Measurements from ENCODE around the gene CRB2. TPM values are rescaled to one million over a fixed set of nuclear protein-coding genes. Genes with fewer than 3 reads are reported as not detected.

CRB2 gene
- total and polyA plus RNA-seq, 2 experiments from 2014 or later, result 8.3 to 91.7 TPM

DNA sequence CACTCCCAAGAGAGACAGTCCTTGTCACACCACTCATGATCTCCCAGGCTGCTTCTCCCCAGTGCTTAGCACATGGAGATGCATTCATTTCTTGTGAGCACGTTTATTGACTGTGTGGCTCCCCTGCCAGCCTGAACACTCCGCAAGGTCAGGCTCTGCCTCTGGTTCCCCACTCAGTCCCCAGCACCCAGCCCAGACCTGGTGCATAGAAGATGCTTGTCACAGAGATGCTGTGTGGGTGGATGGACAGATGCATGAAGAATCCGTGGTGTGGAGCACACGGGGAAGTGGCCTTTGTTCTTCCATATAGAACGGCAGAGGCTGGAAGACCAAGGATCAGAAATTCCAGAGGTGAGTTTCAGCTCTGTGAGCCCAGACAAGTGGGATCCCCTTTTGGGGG lies 13.8 kb upstream of the CRB2 start:
- Histone ChIP-seq H3K36me3 (no peaks in the 10 kb centered on the region), H3K4me3 (no peak overlapping the region), H3K27ac (no peak overlapping the region), H3K4me1 (ENCODE audit: low read depth) (peaks cover 13% of the 10 kb centered on the region), H3K27me3 (no peaks in the 10 kb centered on the region), H3K9me3 (ENCODE audit: low read depth) (no peaks in the 10 kb centered on the region)
- no peak for DNase-seq (ENCODE audit: low read depth in 1 of 2, low spot score in 1 of 2)
- TF ChIP-seq CTCF (IDR thresholded peaks at IDR 0.05; ENCODE audit: low read depth, low read length), result no peak

- TF ChIP-seq CTCF (IDR thresholded peaks at IDR 0.05; ENCODE audit: low read depth, low read length), result no peak
- no peaks in the 10 kb centered on the region for H3K36me3 ChIP-seq
- H3K27ac ChIP-seq, result no peak overlapping the region
- DNase-seq (ENCODE audit: low read depth in 1 of 2, low spot score in 1 of 2), result no peak
- peaks cover 13% of the 10 kb centered on the region for H3K4me1 ChIP-seq (ENCODE audit: low read depth)
- H3K4me3 ChIP-seq, result no peak overlapping the region
- no peaks in the 10 kb centered on the region for H3K9me3 ChIP-seq (ENCODE audit: low read depth)
- no peaks in the 10 kb centered on the region for H3K27me3 ChIP-seq
These were observed 12.4 kb upstream of the CRB2 start for GRCh38 chr9:123343443-123344191.

- no peak overlapping the region for H3K27ac ChIP-seq
- H3K9me3 ChIP-seq (ENCODE audit: low read depth), result no peaks in the 10 kb centered on the region
- H3K4me1 ChIP-seq (ENCODE audit: low read depth), result peaks cover 11% of the 10 kb centered on the region
- DNase-seq (ENCODE audit: low read depth in 1 of 2, low spot score in 1 of 2), result no peak
- no peaks in the 10 kb centered on the region for H3K36me3 ChIP-seq
- H3K27me3 ChIP-seq, result no peaks in the 10 kb centered on the region
- H3K4me3 ChIP-seq, result no peak overlapping the region
- TF ChIP-seq CTCF (IDR thresholded peaks at IDR 0.05; ENCODE audit: low read depth, low read length), result no peak
These were observed 11.6 kb upstream of the CRB2 start for GRCh38 chr9:123344192-123344949.

DNA sequence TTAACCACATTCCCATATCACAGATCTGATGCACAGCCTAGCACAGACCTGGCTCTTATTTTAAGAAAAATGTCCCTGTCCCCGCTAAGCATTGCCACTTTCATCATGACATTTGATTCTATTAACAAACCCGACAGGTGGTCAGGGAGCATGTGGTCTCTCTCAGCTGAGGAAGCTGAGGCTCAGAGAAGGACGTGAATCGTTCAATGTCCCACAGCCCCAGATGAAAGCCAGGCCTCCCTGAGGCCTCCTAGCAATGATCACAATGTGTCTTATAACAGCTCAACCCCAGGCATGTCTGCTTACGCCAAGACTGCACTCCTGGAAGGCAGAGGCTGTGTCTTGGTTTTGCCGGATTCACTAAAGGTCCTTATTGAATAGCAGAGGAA lies 10.4 kb upstream of the CRB2 start:
- Histone ChIP-seq H3K27me3 (no peaks in the 10 kb centered on the region), H3K27ac (no peak overlapping the region), H3K9me3 (ENCODE audit: low read depth) (no peaks in the 10 kb centered on the region), H3K36me3 (no peaks in the 10 kb centered on the region), H3K4me3 (no peak overlapping the region), H3K4me1 (ENCODE audit: low read depth) (no peaks in the 10 kb centered on the region)
- TF ChIP-seq CTCF (IDR thresholded peaks at IDR 0.05; ENCODE audit: low read depth, low read length), result no peak
- no peak for DNase-seq (ENCODE audit: low read depth in 1 of 2, low spot score in 1 of 2)

DNA sequence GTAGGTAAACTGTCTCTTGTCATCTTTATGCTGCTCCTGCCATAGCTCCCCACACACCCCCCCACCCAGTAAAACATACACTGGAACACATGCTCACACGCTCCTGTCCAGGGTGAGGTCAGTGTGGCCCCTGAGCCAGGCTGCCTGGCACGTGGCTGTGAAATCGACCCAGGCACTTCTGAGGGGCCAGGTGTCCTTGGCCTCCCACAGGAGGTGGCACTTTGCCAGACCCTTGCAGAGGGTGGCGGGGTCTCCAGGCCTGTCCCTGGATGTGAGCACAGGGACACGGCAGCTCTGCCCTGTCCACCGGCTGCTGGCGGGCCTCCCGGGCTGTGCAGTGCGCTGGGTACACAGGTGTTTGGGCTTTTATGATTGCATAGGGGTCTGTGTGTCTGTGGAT lies 10.0 kb upstream of the CRB2 start:
- no peaks in the 10 kb centered on the region for H3K4me1 ChIP-seq (ENCODE audit: low read depth)
- no peak for TF ChIP-seq CTCF (IDR thresholded peaks at IDR 0.05; ENCODE audit: low read depth, low read length)
- H3K4me3 ChIP-seq, result no peak overlapping the region
- H3K36me3 ChIP-seq, result no peaks in the 10 kb centered on the region
- no peak overlapping the region for H3K27ac ChIP-seq
- H3K27me3 ChIP-seq, result no peaks in the 10 kb centered on the region
- H3K9me3 ChIP-seq (ENCODE audit: low read depth), result no peaks in the 10 kb centered on the region
- DNase-seq (ENCODE audit: low read depth in 1 of 2, low spot score in 1 of 2), result no peak
